IPS-20b (cell line): ENCODE measurements around the gene SCARB1.

Experiments
- H3K27ac ChIP-seq: one replicate; pipeline ENCODE4 v1.5.1; 2013; ENCODE audit warnings: low read length
- H3K27me3 ChIP-seq: 2 replicates; pipeline ENCODE4 v1.6.1; 2013; ENCODE audit warnings: mild to moderate bottlenecking, low read length, inconsistent platforms; ENCODE audit not compliant: insufficient read depth
- H3K36me3 ChIP-seq: 2 replicates; pipeline ENCODE4 v1.6.1; 2013; ENCODE audit warnings: low read depth, mild to moderate bottlenecking, inconsistent platforms, low read length, moderate library complexity; ENCODE audit not compliant: insufficient read depth
- H3K4me1 ChIP-seq: 2 replicates; pipeline ENCODE4 v1.6.1; 2013; ENCODE audit warnings: mild to moderate bottlenecking, control low read depth, inconsistent platforms, low read length, moderate library complexity; ENCODE audit not compliant: insufficient read depth
- H3K4me3 ChIP-seq: 2 replicates; pipeline ENCODE4 v1.5.1; 2013; ENCODE audit warnings: mild to moderate bottlenecking, low read length, inconsistent platforms
- H3K9ac ChIP-seq: 2 replicates; pipeline ENCODE4 v1.6.1; 2013; ENCODE audit warnings: low read depth, mild to moderate bottlenecking, inconsistent platforms, low read length, moderate library complexity
- H3K9me3 ChIP-seq: 2 replicates; pipeline ENCODE4 v1.6.1; 2013; ENCODE audit warnings: mild to moderate bottlenecking, low read depth, low read length, inconsistent platforms; ENCODE audit not compliant: insufficient read depth

SCARB1 gene

DNA sequence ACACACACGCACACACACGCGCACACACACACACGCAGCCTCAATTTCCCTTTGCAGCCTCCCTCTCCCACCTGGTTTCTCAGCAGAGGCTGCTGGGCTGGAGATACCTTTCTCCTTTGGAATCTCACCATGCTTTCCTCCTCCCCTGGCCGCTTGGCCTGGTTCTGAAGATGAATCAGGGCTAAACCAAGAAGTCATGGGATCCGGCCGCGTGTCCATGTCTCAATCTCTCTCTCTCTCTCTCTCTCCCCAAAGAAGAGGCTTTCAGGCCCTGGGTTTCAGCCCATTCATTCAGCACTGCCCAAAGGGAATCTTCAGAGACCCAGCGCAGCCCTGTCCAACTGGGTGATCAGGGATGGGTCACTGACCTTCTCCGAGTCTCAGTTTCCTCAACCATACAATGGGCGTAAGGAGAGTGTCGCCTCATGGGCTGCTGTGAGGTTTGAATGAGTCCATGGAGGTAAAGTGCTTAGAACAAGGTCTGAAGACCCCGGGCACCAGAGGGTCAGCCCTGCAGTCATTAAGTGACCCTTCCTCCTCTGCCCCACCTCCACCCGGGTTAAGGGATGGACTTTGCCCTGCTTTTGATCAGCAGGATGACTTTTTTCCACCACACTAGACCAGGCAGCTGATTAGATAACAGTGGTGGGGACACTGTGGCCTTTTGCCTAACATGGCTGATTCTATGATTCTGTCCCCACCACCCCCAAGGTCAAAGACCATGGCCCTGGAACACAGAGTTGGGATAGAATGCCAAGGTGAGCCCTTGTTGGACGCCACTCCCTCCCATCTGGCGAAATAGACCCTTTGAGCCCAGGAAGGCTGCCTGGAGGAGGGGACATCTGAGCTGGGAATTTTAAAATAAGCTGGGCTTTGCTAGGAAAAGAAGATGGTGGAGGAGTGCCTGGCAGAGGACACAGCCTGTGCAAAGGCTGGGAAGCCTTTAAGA lies 42.1 kb downstream of the SCARB1 start:
- H3K4me1 ChIP-seq, result peaks cover 13% of the 10 kb centered on the region

DNA sequence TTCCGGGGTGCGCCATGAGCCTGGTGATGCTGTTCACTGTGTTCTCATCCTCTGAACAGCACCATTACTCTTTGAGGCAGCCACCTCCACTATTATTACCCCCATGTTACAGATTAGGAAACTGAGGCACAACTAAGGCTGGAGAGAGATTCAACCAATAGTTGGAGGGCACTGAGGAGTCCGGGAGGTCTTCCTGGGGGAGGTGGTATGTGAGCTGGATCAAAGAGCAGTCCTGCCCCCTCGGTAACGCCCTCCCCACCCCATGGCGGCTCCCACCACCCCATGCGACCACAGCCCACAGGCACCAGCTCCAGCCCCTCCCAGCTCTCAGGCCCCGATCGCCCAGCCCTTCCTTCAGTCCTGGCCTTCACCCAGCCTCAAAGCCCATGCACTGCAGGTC lies 43.5 kb downstream of the SCARB1 start:
- no peaks in the 10 kb centered on the region for H3K27me3 ChIP-seq
- H3K9ac ChIP-seq, result no peak overlapping the region
- no peak overlapping the region for H3K4me3 ChIP-seq
- no peaks in the 10 kb centered on the region for H3K9me3 ChIP-seq
- no peak overlapping the region for H3K27ac ChIP-seq
- H3K4me1 ChIP-seq, result peaks cover 13% of the 10 kb centered on the region
- no peaks in the 10 kb centered on the region for H3K36me3 ChIP-seq

More for the DNA sequence above, 42.1 kb downstream of the SCARB1 start:
- H3K27me3 ChIP-seq, result no peaks in the 10 kb centered on the region
- no peak overlapping the region for H3K27ac ChIP-seq
- H3K4me3 ChIP-seq, result no peak overlapping the region
- H3K36me3 ChIP-seq, result no peaks in the 10 kb centered on the region
- no peaks in the 10 kb centered on the region for H3K9me3 ChIP-seq
- no peak overlapping the region for H3K9ac ChIP-seq

DNA sequence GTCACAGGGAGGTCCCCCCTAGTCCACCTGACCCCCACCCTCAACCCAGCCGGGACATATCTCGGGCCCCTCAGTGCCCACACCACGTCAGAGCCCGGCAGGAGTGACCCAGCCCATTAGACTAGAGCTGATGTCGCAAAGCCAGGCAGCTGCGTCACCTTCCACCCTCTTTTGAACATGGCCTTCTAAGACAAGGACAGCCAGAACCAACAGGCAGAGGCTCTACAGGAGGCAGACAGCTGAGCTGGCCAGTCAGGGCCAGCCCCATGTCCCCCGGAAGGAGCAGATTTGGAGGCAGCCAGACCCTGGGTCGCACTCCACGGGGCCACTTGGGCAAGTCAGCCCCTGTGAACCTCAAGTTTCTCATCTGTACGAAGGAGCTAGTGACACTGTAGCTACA lies 44.1 kb downstream of the SCARB1 start:
- H3K27me3 ChIP-seq, result no peaks in the 10 kb centered on the region
- no peak overlapping the region for H3K9ac ChIP-seq
- H3K9me3 ChIP-seq, result no peaks in the 10 kb centered on the region
- H3K4me3 ChIP-seq, result no peak overlapping the region
- peaks cover 12% of the 10 kb centered on the region for H3K4me1 ChIP-seq
- no peaks in the 10 kb centered on the region for H3K36me3 ChIP-seq
- no peak overlapping the region for H3K27ac ChIP-seq

DNA sequence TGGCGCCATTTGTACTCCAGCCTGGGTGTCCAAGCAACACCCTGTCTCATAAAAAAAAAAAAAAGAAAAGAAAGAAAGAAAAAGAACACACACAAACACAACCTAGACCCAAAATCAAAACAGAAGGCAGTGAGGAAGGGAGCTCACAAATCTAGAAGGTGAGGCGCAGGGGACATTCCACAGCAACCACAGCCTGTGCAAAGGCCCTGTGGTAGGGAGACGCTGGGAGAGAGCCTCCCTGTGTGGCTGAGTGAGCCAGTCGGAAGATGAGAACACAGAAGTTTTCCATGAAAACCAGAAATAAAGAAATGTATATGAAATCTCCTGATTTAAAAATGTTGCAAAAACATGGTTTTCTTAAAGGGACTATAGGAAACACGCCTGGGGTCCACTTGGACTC lies 44.6 kb downstream of the SCARB1 start:
- H3K4me1 ChIP-seq, result peaks cover 7% of the 10 kb centered on the region
- no peak overlapping the region for H3K4me3 ChIP-seq
- H3K36me3 ChIP-seq, result peaks cover 4% of the 10 kb centered on the region
- no peaks in the 10 kb centered on the region for H3K9me3 ChIP-seq
- H3K27ac ChIP-seq, result no peak overlapping the region
- no peak overlapping the region for H3K9ac ChIP-seq
- H3K27me3 ChIP-seq, result no peaks in the 10 kb centered on the region

DNA sequence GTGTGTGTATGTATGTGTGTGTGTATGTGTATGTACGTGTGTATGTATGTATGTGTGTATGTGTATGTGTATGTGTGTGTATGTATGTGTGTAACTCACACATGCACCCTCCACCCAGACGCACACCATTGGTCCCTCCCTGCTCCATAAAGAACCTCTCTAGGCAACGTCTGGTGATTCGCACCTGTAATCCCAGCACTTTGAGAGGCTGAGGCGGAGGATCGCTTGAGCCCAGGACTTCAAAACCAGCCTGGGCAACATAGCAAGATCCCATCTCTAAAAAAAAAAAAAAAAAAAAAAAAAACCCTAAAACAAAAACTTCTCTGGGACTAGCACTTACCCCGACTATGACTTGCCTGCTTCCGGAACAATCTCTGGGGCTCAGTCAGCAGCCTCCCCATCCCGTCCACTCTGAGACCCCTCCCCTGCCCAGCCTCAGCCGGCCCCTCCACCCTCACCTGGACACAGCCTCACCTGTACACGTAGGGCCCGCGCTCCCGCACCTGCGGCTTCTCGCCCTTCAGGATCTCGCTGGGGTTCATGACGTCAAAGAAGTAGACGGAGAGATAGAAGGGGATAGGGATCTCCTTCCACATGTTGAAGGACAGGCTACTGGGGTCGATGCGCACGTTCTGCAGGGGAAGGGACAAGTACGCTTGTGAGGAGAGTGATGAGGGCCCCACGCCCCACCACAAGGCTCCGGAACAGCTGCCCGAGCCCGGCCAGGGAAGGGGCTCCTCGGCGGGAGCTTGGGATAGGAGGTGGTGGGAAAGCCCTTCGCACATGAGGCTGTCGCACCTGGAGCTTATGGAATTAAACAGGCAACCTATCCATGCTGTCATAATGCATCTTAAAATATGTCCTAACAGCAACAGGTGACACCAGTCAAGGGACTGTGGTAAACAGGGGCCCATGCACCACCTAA lies 46.3 kb downstream of the SCARB1 start:
- Histone ChIP-seq H3K4me1 (no peaks in the 10 kb centered on the region), H3K27me3 (no peaks in the 10 kb centered on the region), H3K4me3 (no peak overlapping the region), H3K9ac (no peak overlapping the region), H3K36me3 (peaks cover 19% of the 10 kb centered on the region), H3K27ac (no peak overlapping the region), H3K9me3 (no peaks in the 10 kb centered on the region)

DNA sequence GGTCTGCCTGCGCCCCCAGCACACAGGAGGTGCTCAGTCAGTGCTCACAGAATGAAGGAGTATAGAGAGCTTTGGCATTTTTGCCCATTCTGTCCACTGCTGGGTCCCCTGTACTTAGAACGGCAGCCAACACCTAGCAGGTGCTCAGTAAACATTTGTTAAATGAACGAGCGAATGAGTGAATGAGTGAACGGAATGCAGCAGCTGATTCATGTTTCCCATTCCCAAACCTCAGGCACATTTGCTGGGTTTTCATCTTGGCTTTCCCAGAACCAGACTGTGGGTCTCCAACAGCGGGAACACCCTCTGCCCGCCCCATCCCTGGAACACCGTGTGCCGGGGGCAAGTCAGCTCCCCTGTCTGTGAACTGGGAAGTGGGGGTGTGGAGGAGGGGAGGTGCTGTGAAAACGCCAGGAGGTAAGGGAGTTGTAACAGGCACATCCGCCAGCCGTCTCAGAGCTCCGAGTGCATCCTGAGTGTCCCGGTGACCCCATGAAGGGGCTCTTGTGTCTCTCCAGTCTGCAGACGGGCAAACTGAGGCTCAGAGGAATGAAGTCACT lies 47.3 kb downstream of the SCARB1 start:
- H3K27ac ChIP-seq, result no peak overlapping the region
- H3K4me1 ChIP-seq, result no peaks in the 10 kb centered on the region
- no peak overlapping the region for H3K9ac ChIP-seq
- no peaks in the 10 kb centered on the region for H3K9me3 ChIP-seq
- no peaks in the 10 kb centered on the region for H3K27me3 ChIP-seq
- no peak overlapping the region for H3K4me3 ChIP-seq
- peaks cover 21% of the 10 kb centered on the region for H3K36me3 ChIP-seq

DNA sequence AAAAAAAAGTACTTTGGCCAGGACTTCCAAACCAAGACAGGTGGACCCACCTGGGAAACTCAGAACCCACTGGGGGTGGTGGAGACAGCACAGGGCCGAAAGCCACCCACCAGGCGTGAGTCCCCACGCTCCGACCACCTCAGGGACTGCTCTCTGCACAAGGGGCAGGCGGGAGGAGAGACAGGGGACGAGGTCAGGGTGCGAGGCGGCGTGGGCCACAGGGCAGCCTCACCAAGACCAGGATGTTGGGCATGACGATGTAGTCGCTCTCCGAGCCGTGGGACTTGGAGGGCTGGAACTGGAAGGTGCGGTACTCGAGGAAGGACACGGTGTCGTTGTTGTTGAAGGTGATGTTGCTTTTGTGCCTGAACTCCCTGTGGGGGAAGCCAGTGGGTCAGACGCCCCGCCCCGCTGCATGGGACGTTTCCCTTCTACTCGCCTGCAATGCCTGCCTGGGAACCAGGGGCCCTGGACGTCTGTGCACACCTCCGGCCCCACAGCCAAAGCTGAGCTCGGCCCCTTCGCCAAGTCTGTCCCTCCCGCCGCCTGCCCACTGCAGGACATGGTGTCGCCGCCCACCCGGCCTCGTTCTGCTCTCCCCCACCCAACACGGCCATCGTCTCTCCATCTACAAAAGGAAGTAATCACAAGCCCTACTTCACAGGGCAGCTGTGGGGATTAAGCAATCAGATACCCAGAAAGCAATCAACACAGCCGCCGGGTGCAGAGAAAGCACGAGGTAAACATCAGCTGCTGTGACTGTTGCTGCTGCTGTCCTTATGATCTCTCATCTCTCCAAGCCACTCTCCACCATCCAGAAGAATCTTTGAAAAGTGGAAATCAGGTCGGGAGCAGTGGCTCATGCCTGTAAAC lies 48.7 kb downstream of the SCARB1 start:
- Histone ChIP-seq H3K4me3 (no peak overlapping the region), H3K9ac (no peak overlapping the region), H3K27me3 (no peaks in the 10 kb centered on the region), H3K4me1 (no peaks in the 10 kb centered on the region; the same call in 1 of the 2 replicates), H3K9me3 (no peaks in the 10 kb centered on the region), H3K36me3 (peaks cover 26% of the 10 kb centered on the region), H3K27ac (no peak overlapping the region)

DNA sequence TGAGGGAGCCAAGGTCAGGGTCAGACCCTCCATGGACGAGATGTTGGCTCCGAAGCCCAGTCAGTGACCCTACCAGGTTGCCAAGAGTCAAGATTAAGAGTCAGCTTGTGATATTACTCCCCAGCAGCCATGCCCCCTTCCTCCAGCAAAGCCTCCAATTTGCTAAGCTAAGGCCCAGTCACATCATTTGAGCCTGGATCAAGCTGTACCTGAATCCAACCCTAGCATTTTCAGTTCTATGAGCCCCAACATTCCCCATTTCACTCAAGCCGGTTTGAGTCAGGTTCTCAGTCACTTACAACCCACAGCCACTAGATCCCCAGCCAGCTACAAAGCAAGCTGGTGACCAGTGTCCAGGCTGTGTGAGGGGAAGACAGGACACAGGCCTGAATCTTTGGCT lies 49.9 kb downstream of the SCARB1 start:
- Histone ChIP-seq H3K36me3 (peaks cover 26% of the 10 kb centered on the region), H3K9me3 (no peaks in the 10 kb centered on the region), H3K4me1 (no peaks in the 10 kb centered on the region; the same call in 1 of the 2 replicates), H3K27me3 (no peaks in the 10 kb centered on the region), H3K4me3 (no peak overlapping the region), H3K27ac (no peak overlapping the region), H3K9ac (no peak overlapping the region)

DNA sequence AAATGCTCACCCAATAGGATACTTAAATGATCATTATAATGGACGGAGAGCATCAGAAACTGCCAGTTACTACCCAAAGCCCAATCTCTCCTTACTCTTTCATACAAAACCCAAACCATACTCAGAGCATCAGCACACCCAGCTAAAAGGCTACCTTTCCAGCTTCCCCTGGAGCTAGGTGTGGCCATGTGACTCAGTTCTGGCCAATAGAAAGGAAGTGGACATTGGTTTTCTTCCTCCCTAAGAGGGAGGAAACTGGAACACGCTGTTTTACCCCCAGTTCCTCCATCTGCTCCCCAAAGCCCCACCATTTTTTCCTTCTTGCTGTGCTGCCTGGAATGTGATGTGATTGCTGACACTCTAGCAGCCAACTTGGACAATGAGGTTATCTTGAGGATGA lies 50.7 kb downstream of the SCARB1 start:
- Histone ChIP-seq H3K36me3 (peaks cover 26% of the 10 kb centered on the region), H3K4me1 (no peaks in the 10 kb centered on the region; the same call in 1 of the 2 replicates), H3K27ac (no peak overlapping the region), H3K27me3 (no peaks in the 10 kb centered on the region), H3K9me3 (no peaks in the 10 kb centered on the region), H3K9ac (no peak overlapping the region), H3K4me3 (no peak overlapping the region)

DNA sequence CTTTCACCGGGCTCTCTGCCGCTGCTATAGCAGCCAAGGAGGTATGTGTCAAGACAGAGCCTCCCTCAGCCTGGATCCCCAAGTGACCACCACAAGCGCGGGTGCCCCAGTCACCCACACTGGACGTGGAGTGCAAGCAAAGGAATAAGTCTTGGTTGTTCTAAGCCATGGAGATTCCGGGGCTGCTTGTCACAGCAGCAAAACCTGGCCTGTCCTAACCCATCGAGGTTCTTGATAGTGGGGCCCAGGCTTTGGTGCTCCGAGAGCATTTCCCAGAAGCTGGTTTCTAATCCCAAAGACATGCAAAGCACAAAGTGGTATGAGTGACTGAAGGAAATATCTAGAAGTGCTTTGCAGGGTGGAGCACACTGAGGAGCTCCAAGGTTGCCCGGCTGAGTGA lies 51.3 kb downstream of the SCARB1 start:
- Histone ChIP-seq H3K36me3 (peaks cover 26% of the 10 kb centered on the region), H3K9ac (no peak overlapping the region), H3K9me3 (no peaks in the 10 kb centered on the region), H3K4me3 (no peak overlapping the region), H3K27me3 (no peaks in the 10 kb centered on the region), H3K27ac (no peak overlapping the region), H3K4me1 (no peaks in the 10 kb centered on the region; the same call in 1 of the 2 replicates)

DNA sequence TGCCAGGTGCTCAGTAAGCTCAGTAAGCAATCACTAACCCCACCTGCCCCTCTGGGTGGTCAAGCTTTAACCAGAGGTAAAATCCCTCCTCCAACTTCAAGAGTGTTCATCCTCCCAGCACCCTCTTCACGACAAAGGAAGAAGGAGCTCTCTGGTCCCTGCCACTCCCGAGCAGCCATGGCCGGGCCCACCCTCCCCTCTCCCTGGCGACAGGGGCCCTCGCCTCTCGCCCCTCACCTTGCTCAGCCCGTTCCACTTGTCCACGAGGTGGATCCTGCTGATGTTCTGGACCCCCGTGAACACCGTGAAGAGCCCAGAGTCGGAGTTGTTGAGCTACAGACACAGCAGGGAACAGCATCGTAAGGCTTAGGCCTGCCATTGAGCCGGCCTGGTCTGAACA lies 52.0 kb downstream of the SCARB1 start:
- Histone ChIP-seq H3K4me1 (no peaks in the 10 kb centered on the region; the same call in 1 of the 2 replicates), H3K27me3 (no peaks in the 10 kb centered on the region), H3K9me3 (no peaks in the 10 kb centered on the region), H3K9ac (no peak overlapping the region), H3K36me3 (peaks cover 26% of the 10 kb centered on the region), H3K27ac (no peak overlapping the region), H3K4me3 (no peak overlapping the region)
